HG02970 (cell line): ENCODE data around the gene TMEM63A.

Experiments
- ATAC-seq: cut with Tn5 transposase; IDR thresholded peaks from one replicate; pipeline ENCODE4 v1.9.1; 2021; ENCODE audit warnings: mild to moderate bottlenecking, moderate library complexity, moderate number of reproducible peaks; ENCODE audit not compliant: unreplicated experiment, low FRiP score

TMEM63A gene

DNA sequence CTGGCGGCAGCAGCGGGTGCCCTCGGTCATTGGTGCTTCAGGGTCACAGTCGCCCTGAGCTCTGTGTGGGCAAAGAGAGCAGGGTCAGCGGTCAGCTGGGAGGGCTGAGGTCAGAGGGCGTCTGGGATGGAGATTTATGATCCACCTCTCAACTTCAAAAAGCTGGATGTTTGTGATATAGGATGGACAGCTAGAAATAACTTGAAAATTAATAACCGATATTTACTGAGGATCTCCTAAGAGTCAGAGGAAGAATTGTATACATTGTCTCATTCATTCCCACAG, 4.8 kb upstream of the TMEM63A start:
- ATAC-seq: no peak

- no peak for ATAC-seq
Measured at GRCh38 chr1:225886159-225887029, 4.2 kb upstream of the TMEM63A start.

- no peak for ATAC-seq
Measured at GRCh38 chr1:225885336-225885735, 3.2 kb upstream of the TMEM63A start.

- no peak for ATAC-seq
Measured at GRCh38 chr1:225883616-225884265, 1.6 kb upstream of the TMEM63A start.

GRCh38 chr1:225882694-225883615, 775 bp upstream of the TMEM63A start:
- peak; percentile 12 for ATAC-seq

GRCh38 chr1:225881081-225881958, 860 bp downstream of the TMEM63A start:
- ATAC-seq: no peak

DNA sequence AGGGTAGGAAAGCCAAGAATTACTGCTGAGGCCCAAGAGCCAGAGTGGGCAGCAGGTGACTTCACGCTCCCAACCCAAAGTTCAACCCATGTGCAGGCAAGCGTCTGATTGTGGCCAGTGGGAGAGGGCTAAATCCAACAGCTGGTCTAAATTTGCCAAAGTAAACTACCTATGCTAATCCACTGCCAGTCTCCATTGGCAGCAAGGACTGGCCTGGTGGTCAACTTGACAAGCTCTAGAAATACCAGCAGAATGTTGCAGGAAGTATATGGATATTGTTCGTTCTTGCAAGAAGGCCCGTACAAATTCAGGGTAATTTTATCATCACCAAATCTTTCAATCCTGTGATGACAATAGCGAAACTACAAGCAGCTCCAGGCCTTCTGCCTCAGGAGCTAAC, 1.5 kb downstream of the TMEM63A start:
- ATAC-seq: no peak

DNA sequence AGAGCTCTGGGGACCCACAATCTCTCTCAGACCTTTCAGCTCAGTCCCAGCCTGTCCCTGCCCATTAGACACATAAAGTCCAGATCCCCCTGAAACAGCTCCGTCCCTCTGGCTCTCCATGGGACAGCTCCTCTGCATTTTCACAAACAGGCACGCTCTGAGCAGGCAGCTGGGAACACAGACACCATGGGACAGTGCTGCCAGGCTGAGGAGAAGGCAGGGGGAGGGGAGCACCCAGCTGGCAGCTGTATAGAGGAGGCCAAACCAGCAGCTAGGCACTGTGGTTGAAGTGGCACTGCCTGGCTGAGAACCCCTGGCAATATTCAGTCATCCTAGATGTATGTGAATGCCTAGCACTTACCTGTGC, 2.0 kb downstream of the TMEM63A start:
- ATAC-seq: no peak

- ATAC-seq: no peak
Measured at GRCh38 chr1:225879521-225880221, 2.5 kb downstream of the TMEM63A start.

DNA sequence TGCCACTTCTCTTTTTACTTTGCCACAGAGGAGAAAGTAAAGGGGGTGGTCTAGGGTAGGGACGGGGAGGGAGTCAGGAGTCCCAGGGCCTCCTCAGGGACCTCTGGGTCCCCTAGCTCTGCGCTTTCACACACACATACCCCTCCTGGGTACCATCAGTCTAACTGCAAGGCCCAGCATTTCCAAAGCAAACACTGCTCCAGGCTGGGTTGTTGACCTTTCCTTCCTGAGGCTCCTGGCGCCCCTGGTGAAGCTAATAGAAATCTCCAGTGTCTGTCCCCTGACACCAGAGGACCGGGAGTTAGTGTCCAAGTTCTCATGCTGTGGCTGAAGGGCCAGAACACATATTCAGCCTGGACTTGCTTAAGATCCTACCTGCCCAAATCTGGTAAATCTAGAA, 3.9 kb downstream of the TMEM63A start:
- ATAC-seq: no peak

- ATAC-seq: no peak
Measured at GRCh38 chr1:225877580-225877979, 4.6 kb downstream of the TMEM63A start.

DNA sequence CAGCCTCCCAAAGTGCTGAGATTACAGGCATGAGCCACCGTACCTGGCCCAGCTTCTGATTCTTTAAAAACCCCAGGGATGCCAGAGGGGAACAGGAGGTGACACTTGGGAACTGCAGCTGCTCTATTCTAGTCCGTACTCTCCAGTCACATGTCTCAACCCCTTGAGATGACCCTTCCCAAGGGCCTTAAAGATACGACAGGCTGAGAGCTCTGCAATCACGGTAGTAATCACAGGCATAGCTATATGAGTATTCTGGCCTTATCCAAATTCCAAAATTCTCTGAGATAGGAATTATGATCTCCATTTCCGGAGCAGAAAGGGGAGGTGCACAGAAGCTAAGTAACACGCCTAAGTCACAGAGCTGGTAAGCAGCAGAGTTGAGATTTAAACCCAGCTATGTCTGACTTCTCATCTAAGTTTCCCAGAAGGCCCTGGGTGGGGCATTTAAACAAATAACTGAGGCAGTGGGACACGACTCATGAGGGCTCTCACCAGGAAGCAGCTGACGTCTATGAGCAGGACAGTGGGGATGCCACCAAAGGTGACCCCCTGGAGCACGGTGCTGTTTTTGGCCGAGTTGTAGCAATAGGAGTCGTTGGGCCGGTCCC, 5.2 kb downstream of the TMEM63A start:
- no peak for ATAC-seq

GRCh38 chr1:225875044-225875815, 7.0 kb downstream of the TMEM63A start:
- no peak for ATAC-seq

GRCh38 chr1:225874431-225874830, 7.7 kb downstream of the TMEM63A start:
- no peak for ATAC-seq

DNA sequence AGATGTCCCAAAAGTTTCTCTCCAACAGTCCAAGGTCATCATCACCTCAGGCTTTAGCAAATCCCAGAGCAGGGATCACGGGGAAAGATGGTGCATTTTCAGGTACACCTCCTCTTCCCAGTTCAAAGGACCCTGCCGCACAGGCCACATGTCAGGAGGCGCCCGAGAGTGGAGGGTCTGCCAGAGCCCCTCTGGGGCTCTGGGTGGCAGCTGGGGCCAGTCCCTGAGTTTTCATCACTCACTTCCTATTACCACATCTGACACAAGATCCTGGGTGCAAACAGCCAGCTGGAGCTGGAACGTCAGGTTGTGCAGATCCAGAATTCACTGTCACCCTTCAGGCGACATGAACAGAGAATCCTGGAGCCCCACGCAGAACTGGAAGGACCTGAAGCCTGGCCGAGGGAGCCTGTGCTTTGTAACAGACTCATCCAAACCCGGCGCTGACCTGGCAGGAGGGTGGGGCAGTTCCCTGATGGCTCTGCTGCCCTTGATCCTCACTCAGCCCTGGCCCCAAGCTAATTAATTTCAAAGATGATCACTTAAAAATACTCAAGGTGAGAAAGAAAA, 8.8 kb downstream of the TMEM63A start:
- no peak for ATAC-seq

DNA sequence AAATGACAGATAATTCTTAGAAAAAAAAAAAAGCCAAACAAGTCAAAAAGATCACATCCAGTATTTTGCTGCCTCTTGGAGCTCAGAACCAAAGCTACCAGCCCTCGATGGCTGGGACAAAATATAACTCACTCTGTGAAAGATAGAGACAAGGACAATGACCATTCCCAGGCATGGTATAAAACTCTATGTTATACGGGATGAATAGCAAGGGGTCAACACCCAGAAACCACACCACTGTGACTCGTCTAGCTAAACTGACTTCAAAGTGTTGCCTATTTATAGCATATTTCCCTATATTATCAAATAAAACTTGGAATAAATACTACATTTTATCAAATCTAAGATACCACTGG, 10.1 kb downstream of the TMEM63A start:
- ATAC-seq: no peak

GRCh38 chr1:225871359-225872074, 10.7 kb downstream of the TMEM63A start:
- ATAC-seq: no peak

- no peak for ATAC-seq
Measured at GRCh38 chr1:225870911-225871310, 11.3 kb downstream of the TMEM63A start.
